Smooth muscle cell (in vitro differentiated cells): ENCODE measurements around the gene CALR. TPM values are rescaled to one million over a fixed set of nuclear protein-coding genes. Genes with fewer than 3 reads are reported as not detected.

Experiments used
- DNase-seq: peaks from one replicate; lab custom pipeline; 2025; ENCODE audit not compliant: unreplicated experiment; lab: John Stamatoyannopoulos, UW
- H2AFZ ChIP-seq: fragments of 200-600 bp; sonication (generic); 2 replicates; pipeline ENCODE4 v1.6.0; 2016; ENCODE audit warnings: antibody characterized with exemption, low read depth, mild to moderate bottlenecking
- H3F3A ChIP-seq: fragments of 200-600 bp; sonication (generic); 2 replicates; pipeline ENCODE4 v1.6.0; 2017; ENCODE audit warnings: antibody characterized with exemption, low read depth
- H3K27ac ChIP-seq: fragments of 200-600 bp; sonication (generic); 2 replicates; pipeline ENCODE4 v1.5.1; 2016; ENCODE audit warnings: low read depth, mild to moderate bottlenecking
- H3K27me3 ChIP-seq: fragments of 200-600 bp; sonication (generic); 2 replicates; pipeline ENCODE4 v1.6.1; 2016; ENCODE audit warnings: low read depth, mild to moderate bottlenecking
- H3K36me3 ChIP-seq: fragments of 200-600 bp; sonication (generic); 2 replicates; pipeline ENCODE4 v1.5.1; 2016; ENCODE audit warnings: low read depth
- H3K4me1 ChIP-seq: fragments of 200-600 bp; sonication (generic); 2 replicates; pipeline ENCODE4 v1.5.1; 2016; ENCODE audit warnings: low read depth
- H3K4me2 ChIP-seq: fragments of 200-600 bp; sonication (generic); 2 replicates; pipeline ENCODE4 v1.6.0; 2016; ENCODE audit warnings: mild to moderate bottlenecking
- H3K4me3 ChIP-seq: fragments of 200-600 bp; sonication (generic); 2 replicates; pipeline ENCODE4 v1.5.1; 2016; ENCODE audit warnings: mild to moderate bottlenecking
- H3K79me2 ChIP-seq: fragments of 200-600 bp; sonication (generic); 2 replicates; pipeline ENCODE4 v1.6.0; 2016; ENCODE audit warnings: low read depth, mild to moderate bottlenecking
- H3K9ac ChIP-seq: fragments of 200-600 bp; sonication (generic); 2 replicates; pipeline ENCODE4 v1.6.0; 2016; ENCODE audit warnings: low read depth
- H3K9me3 ChIP-seq: fragments of 200-600 bp; sonication (generic); replicated peaks from 2 replicates; pipeline ENCODE4 v1.5.1; 2016; ENCODE audit warnings: low read depth
- H4K20me1 ChIP-seq: fragments of 200-600 bp; sonication (generic); 2 replicates; pipeline ENCODE4 v1.6.0; 2016; ENCODE audit warnings: low read depth
- CTCF ChIP-seq: fragments of 200-600 bp; sonication (generic); IDR thresholded peaks from 2 replicates; pipeline ENCODE4 v1.5.1; 2017; ENCODE audit warnings: borderline replicate concordance, mild to moderate bottlenecking, antibody characterized with exemption; ENCODE audit not compliant: insufficient read depth, poor library complexity, severe bottlenecking
- WGBS: methylation state at CpG from one replicate; pipeline ENCODE4 v1.1.7; 2016; ENCODE audit warnings: low lambda C conversion rate; 5-methylcytosine and 5-hydroxymethylcytosine counted together
- polyA plus RNA-seq: library from polyadenylated mRNA; unstranded; fragments of >200 nt; fragmentation: Nextera tagmentation; extraction: Ambion mirVana; gene quantifications from 2 replicates; pipeline ENCODE4 v1.2.1, GENCODE V29; 2016
- total RNA-seq: library from RNA; depleted of rRNA; stranded (reverse); fragments of >200 nt; gene quantifications from 2 replicates; pipeline ENCODE4 v1.2.3, GENCODE V29; 2014

CALR gene
- total and polyA plus RNA-seq, 2 experiments from 2014 or later, result 800 to 833 TPM

GRCh38 chr19:12893582-12893981 is 44.8 kb upstream of the CALR start:
- 96% methylated on average over 5 of the region's 5 CpGs for WGBS
- Histone ChIP-seq H4K20me1 (no peaks in the 10 kb centered on the region), H3K27me3 (no peaks in the 10 kb centered on the region), H3K9me3 (no peaks in the 10 kb centered on the region), H3K4me3 (no peak overlapping the region), H3K4me2 (no peak overlapping the region), H3K36me3 (no peaks in the 10 kb centered on the region), H3K27ac (no peak overlapping the region), H3K79me2 (no peaks in the 10 kb centered on the region), H3K9ac (no peak overlapping the region), H2AFZ (no peak overlapping the region), H3F3A (no peaks in the 10 kb centered on the region), H3K4me1 (no peaks in the 10 kb centered on the region)
- no peak for TF ChIP-seq CTCF
- no peak for DNase-seq

GRCh38 chr19:12896460-12896859 is 41.9 kb upstream of the CALR start:
- no peaks in the 10 kb centered on the region for H3F3A ChIP-seq
- H3K9me3 ChIP-seq, result no peaks in the 10 kb centered on the region
- H3K79me2 ChIP-seq, result no peaks in the 10 kb centered on the region
- no peak overlapping the region for H3K9ac ChIP-seq
- no peak overlapping the region for H2AFZ ChIP-seq
- H3K4me1 ChIP-seq, result no peaks in the 10 kb centered on the region
- H4K20me1 ChIP-seq, result no peaks in the 10 kb centered on the region
- WGBS, result 97% methylated on average over 15 of the region's 17 CpGs
- no peak for TF ChIP-seq CTCF
- H3K36me3 ChIP-seq, result no peaks in the 10 kb centered on the region
- H3K27me3 ChIP-seq, result no peaks in the 10 kb centered on the region
- DNase-seq, result no peak
- H3K4me3 ChIP-seq, result no peak overlapping the region
- H3K27ac ChIP-seq, result no peak overlapping the region
- no peak overlapping the region for H3K4me2 ChIP-seq

DNA sequence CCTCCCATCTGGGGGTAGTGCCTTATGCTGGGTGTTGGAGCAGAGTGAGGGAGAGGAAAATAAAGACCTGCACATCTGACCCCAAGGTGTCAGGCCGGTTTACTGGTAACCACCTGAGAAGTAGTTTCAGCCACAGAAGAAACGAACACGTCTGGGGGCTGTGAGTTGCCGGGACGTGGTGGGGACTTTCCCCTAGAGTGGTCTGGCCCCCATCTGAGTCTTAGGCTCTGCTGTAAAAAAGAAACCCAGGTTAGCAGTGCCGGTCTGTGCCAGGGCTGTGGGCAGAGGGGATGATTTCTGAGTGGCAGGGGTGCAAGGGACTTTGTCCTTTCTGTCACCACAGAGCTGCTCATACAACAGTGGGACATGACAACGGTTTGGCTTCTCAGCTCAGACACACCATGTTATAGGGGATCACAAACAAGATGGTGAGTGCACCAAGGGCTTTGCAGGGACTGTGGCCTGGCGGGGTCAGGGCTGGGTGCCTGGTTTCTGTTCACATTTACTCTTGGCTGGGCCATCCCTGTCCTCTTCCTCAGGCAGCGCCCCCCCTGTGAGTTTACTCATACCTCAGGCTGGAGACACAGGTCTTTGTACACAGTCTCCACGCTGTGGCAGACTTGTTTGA is 38.4 kb upstream of the CALR start:
- Histone ChIP-seq H3K27ac (no peak overlapping the region), H3K9me3 (no peaks in the 10 kb centered on the region), H3K79me2 (no peaks in the 10 kb centered on the region), H3F3A (no peaks in the 10 kb centered on the region), H3K4me1 (no peaks in the 10 kb centered on the region), H4K20me1 (no peaks in the 10 kb centered on the region), H3K36me3 (no peaks in the 10 kb centered on the region), H2AFZ (no peak overlapping the region), H3K4me3 (no peak overlapping the region), H3K27me3 (no peaks in the 10 kb centered on the region), H3K9ac (no peak overlapping the region), H3K4me2 (no peak overlapping the region)
- no peak for TF ChIP-seq CTCF
- 97% methylated on average over 10 of the region's 10 CpGs for WGBS
- DNase-seq, result no peak

DNA sequence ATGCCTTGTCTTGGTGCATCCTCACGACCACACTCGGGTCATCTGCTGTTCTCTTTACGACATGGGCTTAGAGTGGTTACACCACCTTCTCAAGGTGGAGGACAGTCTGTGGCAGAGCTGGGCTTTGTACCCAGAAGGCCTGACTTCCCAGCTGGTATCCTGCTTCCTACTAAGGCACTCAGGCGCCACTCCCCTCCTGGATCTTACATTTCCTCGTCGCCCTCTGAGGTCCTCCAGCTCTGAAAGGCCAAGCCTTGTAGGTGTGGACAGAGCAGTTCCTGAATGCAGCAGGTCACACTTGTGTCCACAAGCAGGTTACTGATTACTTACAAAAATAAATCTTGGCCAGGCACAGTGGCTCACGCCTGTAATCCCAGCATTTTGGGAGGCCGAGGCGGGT is 31.2 kb upstream of the CALR start:
- Histone ChIP-seq H3K4me3 (no peak overlapping the region), H4K20me1 (no peaks in the 10 kb centered on the region), H3K4me1 (peaks cover under 1% of the 10 kb centered on the region), H3K9me3 (no peaks in the 10 kb centered on the region), H3K9ac (no peak overlapping the region), H3K36me3 (no peaks in the 10 kb centered on the region), H2AFZ (no peak overlapping the region), H3K4me2 (no peak overlapping the region), H3K79me2 (no peaks in the 10 kb centered on the region), H3K27me3 (no peaks in the 10 kb centered on the region), H3F3A (no peaks in the 10 kb centered on the region), H3K27ac (no peak overlapping the region)
- no peak for TF ChIP-seq CTCF
- no peak for DNase-seq
- WGBS, result 86% methylated on average over 9 of the region's 9 CpGs
